CD4-positive, alpha-beta T cell treated with Interleukin-17A for 4 hours (primary cell): ENCODE data around the gene GRIK2.

Experiments
- DNase-seq: peaks from one replicate; pipeline ENCODE4 v3.0.0-alpha.2; 2020; ENCODE audit warnings: mixed read lengths

Gene GRIK2

GRCh38 chr6:101650402-101651100, 257.0 kb downstream of the GRIK2 start:
- DNase-seq, result no peak

GRCh38 chr6:101652079-101652478, 258.6 kb downstream of the GRIK2 start:
- DNase-seq, result no peak

DNA sequence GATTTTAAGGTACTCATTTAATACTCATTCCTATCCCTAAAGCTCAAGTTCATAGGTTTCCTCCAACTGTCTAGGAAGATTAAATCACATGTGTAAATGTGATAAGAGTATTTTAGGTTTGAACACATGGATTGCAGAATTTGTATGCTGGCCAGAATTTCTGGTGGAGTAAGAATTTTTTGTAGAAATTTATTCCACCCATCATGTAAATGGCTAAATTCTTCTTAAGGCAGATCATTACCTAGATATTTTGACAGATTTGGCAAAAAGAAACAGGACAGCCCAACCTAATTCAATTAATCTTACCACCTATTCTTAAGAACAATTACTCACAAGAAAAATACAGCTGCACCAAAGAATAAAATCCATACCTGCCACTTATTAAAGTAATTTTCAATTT, 261.6 kb downstream of the GRIK2 start:
- DNase-seq, result no peak

DNA sequence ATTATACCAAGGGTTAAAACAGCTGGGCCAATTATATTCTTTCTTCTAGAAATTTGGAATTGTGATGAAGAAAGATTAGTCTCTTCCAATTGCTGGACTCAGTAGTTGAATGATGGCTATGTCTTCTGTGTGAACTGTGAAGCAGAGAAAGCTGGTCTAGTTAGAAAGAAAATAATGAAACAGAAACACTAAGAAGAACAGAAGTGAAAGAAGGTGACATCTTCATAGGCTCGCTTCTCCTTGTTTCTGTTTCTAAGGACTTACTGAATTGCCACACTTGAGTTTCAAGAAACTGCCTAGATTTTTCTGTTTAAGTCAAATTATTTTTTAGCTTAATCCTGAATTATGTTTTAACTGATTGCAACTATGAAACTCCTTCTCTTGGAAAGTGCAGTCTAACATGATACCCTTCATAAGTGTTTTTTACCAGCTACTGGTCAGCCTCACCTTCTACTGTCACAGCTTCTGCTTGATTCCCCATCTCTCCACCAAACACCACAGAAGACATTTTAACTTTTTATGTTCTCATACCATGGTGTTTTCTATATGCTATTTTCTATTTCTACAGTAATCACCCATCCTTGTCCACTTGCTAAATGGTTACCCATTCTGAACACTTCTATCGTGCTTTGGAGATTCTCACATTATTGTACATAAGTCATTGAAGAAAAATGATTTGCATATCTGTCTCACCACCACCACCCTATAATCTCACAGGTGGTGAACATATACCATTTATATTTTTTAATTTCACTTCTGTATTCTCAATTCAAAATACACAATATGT, 268.8 kb downstream of the GRIK2 start:
- no peak for DNase-seq

DNA sequence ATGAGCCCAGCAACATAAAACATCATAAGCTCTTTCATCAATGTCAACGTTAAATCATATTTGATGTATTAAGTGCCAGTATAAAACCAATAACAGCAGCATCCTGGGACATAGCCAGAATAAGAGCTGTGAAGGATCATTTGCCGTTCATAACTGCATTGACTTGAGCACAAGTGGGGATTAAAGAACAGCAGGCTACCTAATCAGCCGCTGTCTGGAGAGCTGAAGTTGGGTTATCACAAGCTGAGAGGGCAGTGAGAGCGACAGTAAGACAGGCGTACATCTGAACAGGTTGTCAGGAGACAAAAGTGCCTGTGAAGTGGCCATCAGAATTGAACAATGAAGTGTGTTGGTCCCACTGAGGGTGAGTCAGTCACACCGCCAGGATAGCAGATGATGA, 269.6 kb downstream of the GRIK2 start:
- DNase-seq, result no peak

- no peak for DNase-seq
Measured at GRCh38 chr6:101666256-101666655, 272.7 kb downstream of the GRIK2 start.

- no peak for DNase-seq
Measured at GRCh38 chr6:101668496-101669030, 275.1 kb downstream of the GRIK2 start.

- no peak for DNase-seq
Measured at GRCh38 chr6:101676187-101676586, 282.7 kb downstream of the GRIK2 start.

GRCh38 chr6:101682937-101683336, 289.4 kb downstream of the GRIK2 start:
- no peak for DNase-seq

GRCh38 chr6:101683884-101684283, 290.4 kb downstream of the GRIK2 start:
- no peak for DNase-seq

DNA sequence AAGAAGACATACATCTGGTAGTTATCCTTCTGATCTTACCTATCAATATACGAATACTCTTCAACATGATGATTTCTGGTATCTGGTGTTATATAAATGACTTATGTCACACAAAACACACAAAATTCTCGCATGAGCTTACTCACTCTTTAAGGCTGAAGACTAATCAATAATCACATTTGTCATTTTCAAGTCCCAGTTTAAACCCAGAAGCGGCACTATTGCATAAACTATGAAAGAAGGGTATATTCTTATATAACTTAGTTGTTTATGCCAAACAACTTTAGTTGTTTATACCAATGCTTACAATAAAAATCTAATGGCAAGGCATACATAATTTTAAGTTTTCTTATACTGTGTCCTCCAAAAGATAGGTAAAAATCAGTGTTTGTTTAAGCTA, 293.1 kb downstream of the GRIK2 start:
- no peak for DNase-seq

DNA sequence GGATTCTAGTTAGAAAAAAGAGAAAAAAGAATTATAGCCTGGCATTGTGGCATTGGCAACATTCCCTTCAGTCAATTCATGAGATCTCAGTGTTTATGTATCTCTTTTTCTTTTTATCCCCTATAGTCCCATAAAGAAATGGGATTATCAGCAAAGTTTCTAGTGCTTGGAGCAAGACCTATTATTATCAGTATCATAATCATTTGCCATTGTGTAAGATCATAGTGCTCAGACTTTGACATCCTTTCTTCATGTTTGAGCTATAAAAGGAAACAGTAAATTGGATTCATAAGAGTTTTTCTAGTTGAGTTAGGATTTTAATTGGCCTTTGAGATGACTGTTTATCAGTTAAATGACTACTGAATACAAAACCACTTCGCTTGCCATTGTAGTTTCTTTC, 295.6 kb downstream of the GRIK2 start:
- no peak for DNase-seq

GRCh38 chr6:101689695-101690094, 296.2 kb downstream of the GRIK2 start:
- no peak for DNase-seq

- DNase-seq, result no peak
Measured at GRCh38 chr6:101700655-101701054, 307.1 kb downstream of the GRIK2 start.

DNA sequence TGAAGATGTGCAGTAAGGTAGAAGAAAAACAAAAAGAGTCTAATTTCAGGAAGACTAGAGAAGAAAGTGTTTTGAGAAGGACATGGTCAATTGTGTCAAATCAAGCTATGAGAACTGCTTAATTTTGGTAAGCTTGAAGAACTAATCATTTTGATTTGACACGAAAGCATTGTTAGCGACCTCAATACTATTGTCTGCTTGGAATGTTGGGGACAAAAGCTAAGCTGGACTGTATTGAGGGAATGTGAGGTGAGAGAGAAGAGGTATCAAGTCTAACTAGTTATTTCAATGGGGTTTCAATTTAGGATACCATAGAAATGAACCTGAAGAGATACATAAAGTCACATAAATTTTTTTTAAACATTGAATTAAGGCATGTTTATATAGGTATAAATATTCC, 309.8 kb downstream of the GRIK2 start:
- DNase-seq, result no peak

DNA sequence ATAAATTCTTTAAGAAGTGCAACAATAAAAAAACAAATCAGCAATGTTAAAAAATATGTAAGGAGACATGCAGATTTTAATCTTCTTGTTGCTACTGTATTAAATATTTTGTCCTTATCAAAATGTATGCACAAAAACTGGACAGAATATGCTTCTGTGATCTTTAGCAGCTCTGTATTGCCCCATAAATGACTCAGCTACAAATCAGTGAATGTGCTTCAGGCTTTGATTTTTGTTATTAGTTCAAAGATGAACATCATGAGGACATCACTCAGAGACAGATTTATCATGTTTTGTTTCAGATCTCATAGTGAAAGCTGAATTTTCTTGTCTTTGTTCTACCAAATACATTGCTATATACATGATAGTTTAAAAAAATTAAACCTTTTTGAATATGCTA, 312.4 kb downstream of the GRIK2 start:
- DNase-seq, result no peak

DNA sequence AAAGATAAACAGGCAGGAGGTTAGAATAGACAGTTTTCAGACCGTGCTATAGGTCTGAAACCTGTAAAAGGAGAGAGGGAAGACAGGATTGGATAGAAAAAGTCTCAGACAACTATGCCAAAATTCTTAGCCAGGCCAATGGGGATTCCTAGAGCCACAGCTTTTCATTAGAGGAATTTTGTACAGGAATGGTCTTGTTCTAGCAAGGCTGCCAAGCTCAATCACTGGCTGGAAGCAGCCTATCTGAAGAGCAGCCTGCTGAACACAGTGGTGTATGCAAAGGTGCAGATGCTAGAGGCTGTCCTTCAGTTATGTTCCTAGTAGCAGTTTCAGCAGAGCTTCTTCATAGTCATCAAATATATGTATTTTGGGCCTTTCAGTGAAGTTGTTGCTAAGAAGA, 313.1 kb downstream of the GRIK2 start:
- no peak for DNase-seq

- no peak for DNase-seq
Measured at GRCh38 chr6:101711518-101711917, 318.0 kb downstream of the GRIK2 start.

GRCh38 chr6:101716387-101716786, 322.9 kb downstream of the GRIK2 start:
- DNase-seq, result no peak

DNA sequence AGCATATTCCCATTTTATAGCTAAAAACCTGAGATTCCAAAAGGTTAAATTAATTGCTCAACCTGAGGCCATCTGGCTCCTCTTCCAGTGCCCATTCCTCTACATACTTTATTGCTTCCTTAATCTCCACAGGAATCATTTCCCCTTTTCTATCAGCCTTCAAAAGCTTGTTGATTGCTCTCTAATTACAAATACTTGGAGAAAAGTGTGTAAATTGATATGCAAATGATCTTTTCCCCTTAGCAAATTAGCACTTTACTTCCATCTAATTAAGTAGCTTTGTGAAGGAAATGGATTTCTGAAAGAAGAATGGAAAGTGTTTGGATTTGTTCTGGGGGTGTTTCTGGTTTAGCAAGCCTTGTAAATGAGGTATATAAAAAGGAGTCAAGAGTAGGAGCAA, 323.3 kb downstream of the GRIK2 start:
- DNase-seq, result no peak

GRCh38 chr6:101719521-101719920, 326.0 kb downstream of the GRIK2 start:
- no peak for DNase-seq

DNA sequence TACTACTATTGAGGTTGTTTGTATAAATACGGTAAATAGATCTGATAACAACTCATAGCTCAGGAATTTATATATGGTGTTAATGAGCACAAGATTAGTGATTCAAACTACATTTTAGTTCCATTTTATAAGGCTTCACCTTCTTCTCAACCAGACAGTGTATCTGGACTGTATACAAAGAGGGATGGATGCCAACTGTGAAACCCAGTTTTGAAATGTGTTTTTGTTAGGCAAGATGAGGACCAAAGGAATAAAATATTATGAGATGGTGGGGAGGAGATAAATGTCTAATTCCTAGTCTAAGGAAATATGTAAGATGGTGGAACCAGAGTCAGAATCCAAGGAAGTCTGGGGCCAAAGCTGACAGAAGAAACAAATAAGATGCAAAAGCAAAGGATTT, 329.0 kb downstream of the GRIK2 start:
- no peak for DNase-seq

DNA sequence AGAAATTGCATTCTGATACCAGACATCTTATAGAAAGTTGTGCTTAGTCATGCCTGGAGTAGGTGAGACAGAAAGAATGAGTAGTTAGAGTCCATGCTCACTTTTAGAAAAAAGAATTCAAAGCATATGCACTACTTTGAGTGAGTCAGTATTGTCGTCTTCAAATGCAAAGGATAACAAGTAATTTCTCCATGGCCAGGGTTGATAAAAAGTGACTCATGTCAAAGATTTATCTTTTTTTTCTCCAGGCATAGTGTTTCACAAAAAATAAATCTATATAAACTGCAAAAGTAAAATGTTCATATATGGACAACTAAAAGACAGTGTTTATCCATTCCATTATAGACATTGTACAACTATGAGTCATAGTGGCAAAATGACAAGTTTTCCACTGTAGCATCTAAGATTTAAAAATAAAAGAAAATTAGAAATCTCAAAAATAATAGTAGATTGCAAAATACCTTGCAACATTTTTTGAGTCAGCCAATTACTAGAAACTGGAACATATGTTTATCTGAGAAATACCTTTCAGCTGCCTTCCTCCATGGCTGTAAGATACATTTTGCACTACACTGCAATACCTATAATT, 329.6 kb downstream of the GRIK2 start:
- no peak for DNase-seq

DNA sequence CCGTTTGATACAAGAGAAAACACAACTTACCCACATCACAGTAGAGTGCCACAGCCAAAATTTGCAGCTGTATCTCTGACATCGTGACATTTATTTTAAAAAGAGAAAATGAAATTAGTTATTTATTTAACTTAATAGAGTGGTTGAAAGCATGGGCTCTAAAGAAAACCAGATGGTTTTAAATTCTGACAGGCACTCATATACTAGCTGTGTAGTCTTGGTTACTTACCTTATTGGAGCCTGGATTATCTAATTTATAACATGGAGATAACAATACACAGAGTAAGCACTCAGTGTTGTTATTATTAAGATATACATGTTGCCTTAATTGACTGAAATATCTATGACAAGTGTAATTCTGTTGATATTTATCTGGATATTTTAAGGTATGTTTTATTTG, 334.9 kb downstream of the GRIK2 start:
- no peak for DNase-seq
